WTC11 (cell line): ENCODE data around the gene NPAT.

ENCODE experiments used
- ELF4 ChIP-seq: sonication (generic); formaldehyde crosslinking; IDR thresholded peaks from 2 replicates; pipeline ENCODE4 v1.8.1; 2022; ENCODE audit warnings: low read depth, mild to moderate bottlenecking, moderate library complexity, missing genetic modification reagents
- ETV6 ChIP-seq: sonication (generic); formaldehyde crosslinking; IDR thresholded peaks from 2 replicates; pipeline ENCODE4 v1.8.1; 2022; ENCODE audit warnings: mild to moderate bottlenecking, missing genetic modification reagents
- JUN ChIP-seq: sonication (generic); formaldehyde crosslinking; IDR thresholded peaks from 2 replicates; pipeline ENCODE4 v1.8.0; 2023; ENCODE audit warnings: mild to moderate bottlenecking, missing genetic modification reagents
- NFE2L1 ChIP-seq: sonication (generic); formaldehyde crosslinking; IDR thresholded peaks from 2 replicates; pipeline ENCODE4 v1.8.1; 2023; ENCODE audit warnings: missing genetic modification reagents
- TCF7 ChIP-seq: sonication (generic); formaldehyde crosslinking; IDR thresholded peaks from 2 replicates; pipeline ENCODE4 v1.8.0; 2022; ENCODE audit warnings: mild to moderate bottlenecking, low read depth, missing genetic modification reagents, moderate library complexity
- TF ChIP-seq, protein P1 (sequence below): sonication (generic); formaldehyde crosslinking; IDR thresholded peaks from 2 replicates; pipeline ENCODE4 v1.8.0; 2023; ENCODE audit warnings: missing genetic modification reagents
- TF ChIP-seq, protein P2 (sequence below): sonication (generic); formaldehyde crosslinking; IDR thresholded peaks from 2 replicates; pipeline ENCODE4 v1.8.1; 2023; ENCODE audit warnings: mild to moderate bottlenecking, missing genetic modification reagents, moderate library complexity
- TF ChIP-seq, protein P3 (sequence below): fragments of 200-600 bp; IDR thresholded peaks from 2 replicates; pipeline ENCODE4 v1.8.0; 2022; ENCODE audit warnings: antibody characterized with exemption
- TF ChIP-seq, protein P4 (sequence below): sonication (generic); formaldehyde crosslinking; IDR thresholded peaks from 2 replicates; pipeline ENCODE4 v1.8.0; 2022; ENCODE audit warnings: missing genetic modification reagents
- TF ChIP-seq, protein P5 (sequence below): sonication (generic); formaldehyde crosslinking; IDR thresholded peaks from 2 replicates; pipeline ENCODE4 v1.8.1; 2023; ENCODE audit warnings: mild to moderate bottlenecking, missing genetic modification reagents

DNA sequence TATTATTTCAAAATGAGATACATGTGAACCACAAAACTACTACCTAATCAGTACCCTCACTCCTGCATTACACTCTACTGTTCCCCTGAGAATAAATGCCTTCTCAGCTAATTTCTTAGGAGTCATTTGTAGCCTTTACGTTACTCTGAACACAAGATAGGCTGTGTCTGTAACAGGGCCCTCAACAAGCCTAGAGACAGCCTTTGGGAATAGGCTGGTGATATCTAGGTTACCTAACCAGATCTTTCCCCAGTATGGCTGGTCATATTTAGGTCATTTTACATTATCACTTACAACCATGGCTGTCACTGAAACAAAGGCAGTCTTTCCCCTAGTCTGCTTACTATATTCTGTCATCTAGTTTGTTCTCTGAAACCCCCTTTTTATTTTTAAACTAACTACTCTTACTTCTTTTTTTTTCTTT is 14.6 kb upstream of the NPAT start:
- TF ChIP-seq, protein P1, sequence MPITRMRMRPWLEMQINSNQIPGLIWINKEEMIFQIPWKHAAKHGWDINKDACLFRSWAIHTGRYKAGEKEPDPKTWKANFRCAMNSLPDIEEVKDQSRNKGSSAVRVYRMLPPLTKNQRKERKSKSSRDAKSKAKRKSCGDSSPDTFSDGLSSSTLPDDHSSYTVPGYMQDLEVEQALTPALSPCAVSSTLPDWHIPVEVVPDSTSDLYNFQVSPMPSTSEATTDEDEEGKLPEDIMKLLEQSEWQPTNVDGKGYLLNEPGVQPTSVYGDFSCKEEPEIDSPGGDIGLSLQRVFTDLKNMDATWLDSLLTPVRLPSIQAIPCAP (CRISPR knock-in tag), result no peak
- no peak for TF ChIP-seq JUN (CRISPR knock-in tag)
- TF ChIP-seq ELF4 (CRISPR knock-in tag), result no peak
- TF ChIP-seq, protein P2, sequence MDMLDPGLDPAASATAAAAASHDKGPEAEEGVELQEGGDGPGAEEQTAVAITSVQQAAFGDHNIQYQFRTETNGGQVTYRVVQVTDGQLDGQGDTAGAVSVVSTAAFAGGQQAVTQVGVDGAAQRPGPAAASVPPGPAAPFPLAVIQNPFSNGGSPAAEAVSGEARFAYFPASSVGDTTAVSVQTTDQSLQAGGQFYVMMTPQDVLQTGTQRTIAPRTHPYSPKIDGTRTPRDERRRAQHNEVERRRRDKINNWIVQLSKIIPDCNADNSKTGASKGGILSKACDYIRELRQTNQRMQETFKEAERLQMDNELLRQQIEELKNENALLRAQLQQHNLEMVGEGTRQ, result no peak
- no peak for TF ChIP-seq TCF7 (CRISPR knock-in tag)
- TF ChIP-seq, protein P3, sequence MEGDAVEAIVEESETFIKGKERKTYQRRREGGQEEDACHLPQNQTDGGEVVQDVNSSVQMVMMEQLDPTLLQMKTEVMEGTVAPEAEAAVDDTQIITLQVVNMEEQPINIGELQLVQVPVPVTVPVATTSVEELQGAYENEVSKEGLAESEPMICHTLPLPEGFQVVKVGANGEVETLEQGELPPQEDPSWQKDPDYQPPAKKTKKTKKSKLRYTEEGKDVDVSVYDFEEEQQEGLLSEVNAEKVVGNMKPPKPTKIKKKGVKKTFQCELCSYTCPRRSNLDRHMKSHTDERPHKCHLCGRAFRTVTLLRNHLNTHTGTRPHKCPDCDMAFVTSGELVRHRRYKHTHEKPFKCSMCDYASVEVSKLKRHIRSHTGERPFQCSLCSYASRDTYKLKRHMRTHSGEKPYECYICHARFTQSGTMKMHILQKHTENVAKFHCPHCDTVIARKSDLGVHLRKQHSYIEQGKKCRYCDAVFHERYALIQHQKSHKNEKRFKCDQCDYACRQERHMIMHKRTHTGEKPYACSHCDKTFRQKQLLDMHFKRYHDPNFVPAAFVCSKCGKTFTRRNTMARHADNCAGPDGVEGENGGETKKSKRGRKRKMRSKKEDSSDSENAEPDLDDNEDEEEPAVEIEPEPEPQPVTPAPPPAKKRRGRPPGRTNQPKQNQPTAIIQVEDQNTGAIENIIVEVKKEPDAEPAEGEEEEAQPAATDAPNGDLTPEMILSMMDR, result no peak
- TF ChIP-seq, protein P4, sequence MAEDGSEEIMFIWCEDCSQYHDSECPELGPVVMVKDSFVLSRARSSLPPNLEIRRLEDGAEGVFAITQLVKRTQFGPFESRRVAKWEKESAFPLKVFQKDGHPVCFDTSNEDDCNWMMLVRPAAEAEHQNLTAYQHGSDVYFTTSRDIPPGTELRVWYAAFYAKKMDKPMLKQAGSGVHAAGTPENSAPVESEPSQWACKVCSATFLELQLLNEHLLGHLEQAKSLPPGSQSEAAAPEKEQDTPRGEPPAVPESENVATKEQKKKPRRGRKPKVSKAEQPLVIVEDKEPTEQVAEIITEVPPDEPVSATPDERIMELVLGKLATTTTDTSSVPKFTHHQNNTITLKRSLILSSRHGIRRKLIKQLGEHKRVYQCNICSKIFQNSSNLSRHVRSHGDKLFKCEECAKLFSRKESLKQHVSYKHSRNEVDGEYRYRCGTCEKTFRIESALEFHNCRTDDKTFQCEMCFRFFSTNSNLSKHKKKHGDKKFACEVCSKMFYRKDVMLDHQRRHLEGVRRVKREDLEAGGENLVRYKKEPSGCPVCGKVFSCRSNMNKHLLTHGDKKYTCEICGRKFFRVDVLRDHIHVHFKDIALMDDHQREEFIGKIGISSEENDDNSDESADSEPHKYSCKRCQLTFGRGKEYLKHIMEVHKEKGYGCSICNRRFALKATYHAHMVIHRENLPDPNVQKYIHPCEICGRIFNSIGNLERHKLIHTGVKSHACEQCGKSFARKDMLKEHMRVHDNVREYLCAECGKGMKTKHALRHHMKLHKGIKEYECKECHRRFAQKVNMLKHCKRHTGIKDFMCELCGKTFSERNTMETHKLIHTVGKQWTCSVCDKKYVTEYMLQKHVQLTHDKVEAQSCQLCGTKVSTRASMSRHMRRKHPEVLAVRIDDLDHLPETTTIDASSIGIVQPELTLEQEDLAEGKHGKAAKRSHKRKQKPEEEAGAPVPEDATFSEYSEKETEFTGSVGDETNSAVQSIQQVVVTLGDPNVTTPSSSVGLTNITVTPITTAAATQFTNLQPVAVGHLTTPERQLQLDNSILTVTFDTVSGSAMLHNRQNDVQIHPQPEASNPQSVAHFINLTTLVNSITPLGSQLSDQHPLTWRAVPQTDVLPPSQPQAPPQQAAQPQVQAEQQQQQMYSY (CRISPR knock-in tag), result no peak
- TF ChIP-seq, protein P5, sequence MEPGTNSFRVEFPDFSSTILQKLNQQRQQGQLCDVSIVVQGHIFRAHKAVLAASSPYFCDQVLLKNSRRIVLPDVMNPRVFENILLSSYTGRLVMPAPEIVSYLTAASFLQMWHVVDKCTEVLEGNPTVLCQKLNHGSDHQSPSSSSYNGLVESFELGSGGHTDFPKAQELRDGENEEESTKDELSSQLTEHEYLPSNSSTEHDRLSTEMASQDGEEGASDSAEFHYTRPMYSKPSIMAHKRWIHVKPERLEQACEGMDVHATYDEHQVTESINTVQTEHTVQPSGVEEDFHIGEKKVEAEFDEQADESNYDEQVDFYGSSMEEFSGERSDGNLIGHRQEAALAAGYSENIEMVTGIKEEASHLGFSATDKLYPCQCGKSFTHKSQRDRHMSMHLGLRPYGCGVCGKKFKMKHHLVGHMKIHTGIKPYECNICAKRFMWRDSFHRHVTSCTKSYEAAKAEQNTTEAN (CRISPR knock-in tag), result no peak
- no peak for TF ChIP-seq ETV6 (CRISPR knock-in tag)
- TF ChIP-seq NFE2L1 (CRISPR knock-in tag), result no peak
